Ishikawa (cell line): Measurements from ENCODE around the gene PTPRE.

Experiments
- CEBPB ChIP-seq: IDR thresholded peaks from 2 replicates; pipeline ENCODE4 v1.6.1; 2012
- EGR1 ChIP-seq: IDR thresholded peaks from 2 replicates; pipeline ENCODE4 v1.6.1; 2012
- EP300 ChIP-seq: IDR thresholded peaks from 2 replicates; pipeline ENCODE4 v1.6.1; 2012; ENCODE audit warnings: borderline replicate concordance
- FOXM1 ChIP-seq: IDR thresholded peaks from 2 replicates; pipeline ENCODE4 v1.6.1; 2012; ENCODE audit warnings: low read depth, borderline replicate concordance
- MAX ChIP-seq: IDR thresholded peaks from 2 replicates; pipeline ENCODE4 v1.6.1; 2012
- RAD21 ChIP-seq: IDR thresholded peaks from 2 replicates; pipeline ENCODE4 v1.6.1; 2012; ENCODE audit warnings: low read depth
- REST ChIP-seq: IDR thresholded peaks from 2 replicates; pipeline ENCODE4 v1.6.1; 2012; ENCODE audit warnings: low read depth, mild to moderate bottlenecking
- TAF1 ChIP-seq: IDR thresholded peaks from 2 replicates; pipeline ENCODE4 v1.6.1; 2012; ENCODE audit warnings: low read depth, mild to moderate bottlenecking
- USF1 ChIP-seq: IDR thresholded peaks from 2 replicates; pipeline ENCODE4 v1.6.1; 2012
- ZBTB7A ChIP-seq: IDR thresholded peaks from 2 replicates; pipeline ENCODE4 v1.6.1; 2012; ENCODE audit warnings: low read depth

GRCh38 chr10:127937069-127937468 is 30.2 kb downstream of the PTPRE start:
- no peak for TF ChIP-seq RAD21
- no peak for TF ChIP-seq MAX
- TF ChIP-seq EP300, result no peak
- TF ChIP-seq USF1, result no peak
- no peak for TF ChIP-seq CEBPB
- TF ChIP-seq TAF1, result no peak
- no peak for TF ChIP-seq FOXM1
- no peak for TF ChIP-seq REST
- no peak for TF ChIP-seq EGR1
- TF ChIP-seq ZBTB7A, result no peak
